H1 (cell line): ENCODE results near the gene NIPAL3. TPM values are rescaled to one million over a fixed set of nuclear protein-coding genes. Genes with fewer than 3 reads are reported as not detected.
A peak's percentile ranks its signal among the peaks of the same experiment; 100 is the strongest.

Experiments used
- CTCF ChIA-PET: fragments of 300-600 bp; sonication (Branson Sonifier 250); formaldehyde crosslinking; loops from one replicate; lab custom pipeline; 2021; ENCODE audit not compliant: partially characterized antibody; lab: Charles Lee
- POLR2A ChIA-PET: fragments of 300-600 bp; sonication (Branson Sonifier 250); formaldehyde crosslinking; loops from one replicate; lab custom pipeline; 2021; ENCODE audit warnings: inconsistent platforms; ENCODE audit not compliant: partially characterized antibody; lab: Charles Lee
- DNase-seq, 2 experiments: peaks; one replicate each; pipeline versions ENCODE4 v3.0.0 to v3.0.0-alpha.2; 2010 to 2022; ENCODE audit warnings: low spot score in 2 of 2, low read depth in 1 of 2, mixed read lengths in 1 of 2
- FAIRE-seq: peaks from 2 replicates; lab custom pipeline; 2011; peaks lifted over from hg19 to GRCh38; lab: Jason Lieb, UNC
- H2AFZ ChIP-seq: 2 replicates; pipeline ENCODE4 v1.8.1; 2012; ENCODE audit warnings: low read length, inconsistent platforms
- H2AK5ac ChIP-seq: 2 replicates; pipeline ENCODE4 v1.6.1; 2013; ENCODE audit warnings: low read depth, low read length
- H2BK120ac ChIP-seq: replicated peaks from 2 replicates; pipeline ENCODE3; 2013; ENCODE audit warnings: low read depth, low read length, inconsistent platforms
- H2BK12ac ChIP-seq: 2 replicates; pipeline ENCODE4 v1.6.1; 2013; ENCODE audit warnings: low read depth, low read length
- H2BK15ac ChIP-seq: 2 replicates; pipeline ENCODE4 v1.6.1; 2013; ENCODE audit warnings: low read length
- H2BK20ac ChIP-seq: 2 replicates; pipeline ENCODE4 v1.6.1; 2013; ENCODE audit warnings: low read length
- H2BK5ac ChIP-seq: 2 replicates; pipeline ENCODE4 v1.6.1; 2013; ENCODE audit warnings: low read depth, low read length
- H3K14ac ChIP-seq: 2 replicates; pipeline ENCODE4 v1.6.1; 2013; ENCODE audit warnings: inconsistent platforms; ENCODE audit not compliant: insufficient read length
- H3K18ac ChIP-seq: 2 replicates; pipeline ENCODE4 v1.6.1; 2013; ENCODE audit warnings: low read length; ENCODE audit errors: extremely low read depth
- H3K23ac ChIP-seq: 2 replicates; pipeline ENCODE4 v1.6.1; 2013; ENCODE audit warnings: inconsistent platforms; ENCODE audit not compliant: insufficient read length
- H3K23me2 ChIP-seq: 2 replicates; pipeline ENCODE4 v1.6.1; 2013; ENCODE audit warnings: low read depth, low read length
- H3K27ac ChIP-seq: 2 replicates; pipeline ENCODE4 v1.6.1; 2011; ENCODE audit warnings: low read depth, low read length, inconsistent platforms
- H3K27me3 ChIP-seq, 4 experiments: replicated peaks in 1 of 4; 1 replicate in 1 of 4; 2 replicates in 3 of 4; pipeline versions ENCODE4 v1.6.1 to v1.8.1; 2011 to 2013; ENCODE audit warnings: low read length in 3 of 4, mild to moderate bottlenecking in 3 of 4, inconsistent platforms in 2 of 4, mixed read lengths in 2 of 4, moderate library complexity in 1 of 4; ENCODE audit not compliant: control insufficient read depth in 3 of 4, insufficient read depth in 3 of 4; ENCODE audit errors: extremely low read depth in 1 of 4
- H3K36me3 ChIP-seq, 4 experiments: 2 replicates each; pipeline versions ENCODE4 v1.6.1 to v1.8.1; 2011 to 2013; ENCODE audit warnings: mild to moderate bottlenecking in 4 of 4, low read length in 3 of 4, moderate library complexity in 2 of 4, control low read depth in 1 of 4, inconsistent platforms in 1 of 4; ENCODE audit not compliant: insufficient read depth in 4 of 4, control insufficient read depth in 2 of 4
- H3K4ac ChIP-seq: replicated peaks from 2 replicates; pipeline ENCODE3; 2013; ENCODE audit warnings: low read length, low read depth, mixed read lengths, inconsistent platforms; ENCODE audit not compliant: insufficient read length
- H3K4me1 ChIP-seq, 4 experiments: replicated peaks in 1 of 4; 1 replicate in 1 of 4; 2 replicates in 3 of 4; pipeline versions ENCODE4 v1.6.1 to v1.8.1; 2011 to 2013; ENCODE audit warnings: low read length in 3 of 4, inconsistent platforms in 2 of 4, mixed read lengths in 1 of 4; ENCODE audit not compliant: insufficient read depth in 4 of 4, control insufficient read depth in 3 of 4
- H3K4me2 ChIP-seq, 2 experiments: 2 replicates each; pipeline versions ENCODE4 v1.6.1 to v1.8.1; 2011 to 2013; ENCODE audit warnings: low read depth in 2 of 2, low read length in 2 of 2, control low read depth in 1 of 2, inconsistent platforms in 1 of 2, mild to moderate bottlenecking in 1 of 2; ENCODE audit not compliant: insufficient read depth in 1 of 2
- H3K4me3 ChIP-seq, 4 experiments: fragments of 200-600, 300-600 bp in 1 of 4; sonication (generic), shearing (Covaris generic), sonication (Bioruptor Twin) in 1 of 4; 2 replicates each; pipeline versions ENCODE4 v1.5.1 to v1.8.1; 2011 to 2016; ENCODE audit warnings: low read length in 4 of 4, low read depth in 3 of 4, control low read depth in 2 of 4, inconsistent platforms in 2 of 4, mild to moderate bottlenecking in 2 of 4, mixed read lengths in 1 of 4, moderate library complexity in 1 of 4; ENCODE audit not compliant: insufficient read depth in 2 of 4; ENCODE audit errors: extremely low read depth in 1 of 4
- H3K56ac ChIP-seq: replicated peaks from 2 replicates; pipeline ENCODE3; 2013; ENCODE audit warnings: low read depth, mild to moderate bottlenecking, mixed read lengths, low read length, inconsistent platforms; ENCODE audit not compliant: insufficient read length
- H3K79me1 ChIP-seq: 2 replicates; pipeline ENCODE4 v1.6.1; 2013; ENCODE audit warnings: low read depth, low read length, control low read depth
- H3K79me2 ChIP-seq, 2 experiments: 2 replicates each; pipeline versions ENCODE4 v1.6.1 to v1.8.1; 2012 to 2013; ENCODE audit warnings: low read length in 2 of 2, mild to moderate bottlenecking in 2 of 2, inconsistent platforms in 1 of 2; ENCODE audit not compliant: insufficient read depth in 2 of 2, control insufficient read depth in 1 of 2
- H3K9ac ChIP-seq, 4 experiments: replicated peaks in 1 of 4; 1 replicate in 1 of 4; 2 replicates in 3 of 4; pipeline versions ENCODE4 v1.6.1 to v1.8.1; 2011 to 2013; ENCODE audit warnings: low read depth in 3 of 4, low read length in 3 of 4, control low read depth in 2 of 4, mild to moderate bottlenecking in 2 of 4, moderate library complexity in 2 of 4, inconsistent platforms in 1 of 4; ENCODE audit errors: extremely low read depth in 1 of 4
- H3K9me3 ChIP-seq, 2 experiments: 2 replicates each; pipeline versions ENCODE4 v1.6.1 to v1.8.1; 2012 to 2013; ENCODE audit warnings: mild to moderate bottlenecking in 2 of 2, moderate library complexity in 2 of 2, control low read depth in 1 of 2, inconsistent platforms in 1 of 2, low read depth in 1 of 2, low read length in 1 of 2, mixed read lengths in 1 of 2; ENCODE audit not compliant: insufficient read depth in 2 of 2
- H4K20me1 ChIP-seq, 2 experiments: replicated peaks in 1 of 2; 2 replicates each; pipeline versions ENCODE3 to v1.8.1; 2011 to 2013; ENCODE audit warnings: inconsistent platforms in 2 of 2, low read length in 2 of 2, mild to moderate bottlenecking in 1 of 2; ENCODE audit not compliant: insufficient read depth in 2 of 2, control insufficient read depth in 1 of 2
- H4K5ac ChIP-seq: 2 replicates; pipeline ENCODE4 v1.6.1; 2013; ENCODE audit warnings: low read length, low read depth, mixed read lengths, inconsistent platforms; ENCODE audit not compliant: insufficient read length
- H4K8ac ChIP-seq: 2 replicates; pipeline ENCODE4 v1.8.0; 2013; ENCODE audit warnings: mild to moderate bottlenecking, moderate library complexity, low read length, inconsistent platforms; ENCODE audit not compliant: insufficient read depth; ENCODE audit errors: extremely low read depth
- H4K91ac ChIP-seq: replicated peaks from 2 replicates; pipeline ENCODE3; 2013; ENCODE audit warnings: low read length, mixed read lengths, inconsistent platforms; ENCODE audit not compliant: insufficient read length
- BCL11A ChIP-seq, 2 experiments: IDR thresholded peaks; one replicate each; pipeline ENCODE4 v1.6.1; 2011; ENCODE audit warnings: low read depth in 2 of 2, low read length in 2 of 2, mild to moderate bottlenecking in 2 of 2
- BRCA1 ChIP-seq: IDR thresholded peaks from 2 replicates; pipeline ENCODE4 v1.6.1; 2012; ENCODE audit warnings: low read depth, low read length, improper control_type of control experiment
- CEBPB ChIP-seq: IDR thresholded peaks from 2 replicates; pipeline ENCODE4 v1.6.1; 2012; ENCODE audit warnings: low read depth, low read length
- JUND ChIP-seq: IDR thresholded peaks from 2 replicates; pipeline ENCODE4 v1.6.1; 2011; ENCODE audit warnings: mild to moderate bottlenecking, improper control_type of control experiment, low read length
- KDM5A ChIP-seq: fragments of 200-600 bp; IDR thresholded peaks from 2 replicates; pipeline ENCODE4 v1.7.1; 2012; ENCODE audit warnings: mild to moderate bottlenecking, low read length, inconsistent platforms, mixed read lengths
- MAX ChIP-seq: IDR thresholded peaks from 2 replicates; pipeline ENCODE4 v1.6.1; 2012; ENCODE audit warnings: inconsistent platforms
- NRF1 ChIP-seq: IDR thresholded peaks from 2 replicates; pipeline ENCODE4 v1.6.1; 2011; ENCODE audit warnings: mild to moderate bottlenecking, low read depth, low read length, improper control_type of control experiment
- RNF2 ChIP-seq: fragments of 200-900, 300-1000 bp; sonication (generic); IDR thresholded peaks from 2 replicates; pipeline ENCODE4 v1.7.1; 2016; ENCODE audit warnings: borderline replicate concordance, low read depth, mild to moderate bottlenecking, antibody characterized with exemption, low read length; ENCODE audit not compliant: poor library complexity, severe bottlenecking; ENCODE audit errors: missing control alignments
- TAF1 ChIP-seq: IDR thresholded peaks from 2 replicates; pipeline ENCODE4 v1.6.1; 2011; ENCODE audit warnings: mild to moderate bottlenecking, low read depth, low read length
- whole genome bisulfite sequencing, 2 experiments: shearing (Covaris generic) in 1 of 2; methylation state at CpG; one replicate each; pipeline versions ENCODE4 v1.1.6 to v1.1.7; 2013 to 2015; ENCODE audit warnings: low lambda C conversion rate in 2 of 2, mixed read lengths in 2 of 2, inconsistent platforms in 1 of 2, low coverage in 1 of 2, missing lambda C conversion rate in 1 of 2; ENCODE audit not compliant: insufficient replicate concordance in 2 of 2, insufficient coverage in 1 of 2, insufficient read length in 1 of 2; ENCODE audit errors: extremely low coverage in 1 of 2, missing lambda C conversion rate in 1 of 2; 5-methylcytosine and 5-hydroxymethylcytosine counted together
- polyA plus RNA-seq, 7 experiments: library from polyadenylated mRNA; depleted of rRNA in 3 of 7; stranded (reverse) in 5 of 7; unstranded in 2 of 7; fragments of >200 nt in 5 of 7; fragments of 200-250 nt in 2 of 7; gene quantifications; 1 replicate in 5 of 7; 2 replicates in 1 of 7; 4 replicates in 1 of 7; pipeline versions ENCODE4 v1.2.1 to v1.2.3, GENCODE V29; 2011 to 2013; ENCODE audit warnings: missing spikeins in 2 of 7, mixed read lengths in 2 of 7
- total RNA-seq: library from RNA; stranded (reverse); fragmentation: NEBNext Ultra II Directional; extraction: Animal tissue kit (Norgen Biotek cat#: 25700); gene quantifications from 2 replicates; pipeline ENCODE4 v1.2.1, GENCODE V29; 2021
- TF ChIP-seq, protein P1 (sequence below), 3 experiments: IDR thresholded peaks; 1 replicate in 2 of 3; 2 replicates in 1 of 3; pipeline versions ENCODE4 v1.5.1 to v1.6.1; 2011; ENCODE audit warnings: low read length in 3 of 3, mild to moderate bottlenecking in 3 of 3, inconsistent platforms in 2 of 3, low read depth in 1 of 3, moderate library complexity in 1 of 3; ENCODE audit not compliant: insufficient read depth in 1 of 3; ENCODE audit errors: control extremely low read depth in 1 of 3

NIPAL3 gene
- total and polyA plus RNA-seq, 2 of the 8 experiments (the other 6 are each of a cell fraction or from before 2014, with no cell fraction given) = 8.8 to 11.0 TPM

DNA sequence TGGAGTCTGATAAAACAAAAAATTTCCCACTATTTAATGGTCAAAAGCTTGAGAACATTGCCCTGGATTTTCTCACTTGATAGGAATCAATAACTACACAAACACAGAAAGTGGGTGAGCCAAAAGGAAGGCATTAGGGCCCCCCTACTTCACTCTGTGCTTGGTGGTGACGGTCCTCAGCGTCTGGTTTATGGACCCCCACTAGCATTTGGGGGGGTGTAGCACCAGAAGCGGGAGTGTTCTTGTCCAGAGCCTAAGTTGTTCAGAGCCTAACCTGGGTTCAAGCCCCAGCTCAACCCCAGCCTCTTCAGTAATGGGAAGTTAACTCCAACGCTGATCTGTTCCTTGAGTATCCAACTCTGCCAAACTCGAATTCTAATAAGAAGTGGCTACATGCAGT, 35.1 kb upstream of the NIPAL3 start:
- Histone ChIP-seq H2BK5ac (no peak overlapping the region), H3K4ac (no peak overlapping the region), H3K9ac (no peak overlapping the region), H3K4me1 (peaks cover 0 to 4% (median 2%) of the 10 kb centered on the region in 4 experiments; a peak in 3 of 7 replicates), H3K23ac (no peak overlapping the region), H3K79me2 (no peaks in the 10 kb centered on the region), H3K4me3 (no peak overlapping the region), H2AK5ac (no peak overlapping the region), H3K9me3 (no peaks in the 10 kb centered on the region), H3K18ac (no peak overlapping the region), H4K20me1 (no peaks in the 10 kb centered on the region), H3K27me3 (no peaks in the 10 kb centered on the region), H4K8ac (no peak overlapping the region), H3K79me1 (no peaks in the 10 kb centered on the region), H3K14ac (no peak overlapping the region), H2BK15ac (no peak overlapping the region), H4K91ac (no peak overlapping the region), H3K4me2 (no peak overlapping the region), H2AFZ (no peak overlapping the region), H2BK12ac (no peak overlapping the region), H4K5ac (no peak overlapping the region), H3K27ac (no peak overlapping the region), H3K23me2 (no peaks in the 10 kb centered on the region), H2BK20ac (no peak overlapping the region), H3K36me3 (peaks cover 0 to 5% (median 0%) of the 10 kb centered on the region in 4 experiments; a peak in 4 of 8 replicates), H2BK120ac (no peak overlapping the region)
- ChIA-PET POLR2A (no interaction called here), CTCF (interaction anchor here (1.0 to 9.8 kb wide), 6 partner anchors 11 to 215 kb away, joined by 3 to 233 read pairs (median 3); no protein-coding TSS in a partner anchor)
- peak in 1 of 2 experiments; percentile 14 for DNase-seq
- no peak for TF ChIP-seq BRCA1
- TF ChIP-seq CEBPB = no peak
- TF ChIP-seq, protein P1, sequence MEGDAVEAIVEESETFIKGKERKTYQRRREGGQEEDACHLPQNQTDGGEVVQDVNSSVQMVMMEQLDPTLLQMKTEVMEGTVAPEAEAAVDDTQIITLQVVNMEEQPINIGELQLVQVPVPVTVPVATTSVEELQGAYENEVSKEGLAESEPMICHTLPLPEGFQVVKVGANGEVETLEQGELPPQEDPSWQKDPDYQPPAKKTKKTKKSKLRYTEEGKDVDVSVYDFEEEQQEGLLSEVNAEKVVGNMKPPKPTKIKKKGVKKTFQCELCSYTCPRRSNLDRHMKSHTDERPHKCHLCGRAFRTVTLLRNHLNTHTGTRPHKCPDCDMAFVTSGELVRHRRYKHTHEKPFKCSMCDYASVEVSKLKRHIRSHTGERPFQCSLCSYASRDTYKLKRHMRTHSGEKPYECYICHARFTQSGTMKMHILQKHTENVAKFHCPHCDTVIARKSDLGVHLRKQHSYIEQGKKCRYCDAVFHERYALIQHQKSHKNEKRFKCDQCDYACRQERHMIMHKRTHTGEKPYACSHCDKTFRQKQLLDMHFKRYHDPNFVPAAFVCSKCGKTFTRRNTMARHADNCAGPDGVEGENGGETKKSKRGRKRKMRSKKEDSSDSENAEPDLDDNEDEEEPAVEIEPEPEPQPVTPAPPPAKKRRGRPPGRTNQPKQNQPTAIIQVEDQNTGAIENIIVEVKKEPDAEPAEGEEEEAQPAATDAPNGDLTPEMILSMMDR (IDR thresholded peaks at IDR 0.05; ENCODE audit: control extremely low read depth in 1 of 3, insufficient read depth in 1 of 3, low read depth in 1 of 3, low read length in 3 of 3) = no peak
- TF ChIP-seq NRF1 = no peak
- no peak for TF ChIP-seq MAX
- no peak for TF ChIP-seq BCL11A (IDR thresholded peaks at IDR 0.05; ENCODE audit: low read depth in 2 of 2, low read length in 2 of 2)
- TF ChIP-seq KDM5A = no peak
- TF ChIP-seq RNF2 = no peak
- no peak for TF ChIP-seq TAF1
- no peak for TF ChIP-seq JUND
- TF ChIP-seq, all 59 proteins: peak for 0
- 96% methylated on average over 5 of the region's 5 CpGs; no CpG with 5 or more reads in 1 of the 2 experiments for WGBS, 2 experiments
- FAIRE-seq = no peak
- no peak overlapping the region for H3K56ac ChIP-seq
